HG02840 (cell line): ENCODE data around the gene DPF1.
A peak's percentile ranks its signal among the peaks of the same experiment; 100 is the strongest.
"Not testable (repeated sequence)": the region's sequence is repeated elsewhere in the genome, so short reads cannot be mapped to it uniquely, and the experiment has no call there.

Source experiments
- ATAC-seq: cut with Tn5 transposase; IDR thresholded peaks from one replicate; pipeline ENCODE4 v1.9.1; 2021; ENCODE audit warnings: mild to moderate bottlenecking, moderate library complexity, moderate number of reproducible peaks; ENCODE audit not compliant: unreplicated experiment, low FRiP score

DPF1 gene

DNA sequence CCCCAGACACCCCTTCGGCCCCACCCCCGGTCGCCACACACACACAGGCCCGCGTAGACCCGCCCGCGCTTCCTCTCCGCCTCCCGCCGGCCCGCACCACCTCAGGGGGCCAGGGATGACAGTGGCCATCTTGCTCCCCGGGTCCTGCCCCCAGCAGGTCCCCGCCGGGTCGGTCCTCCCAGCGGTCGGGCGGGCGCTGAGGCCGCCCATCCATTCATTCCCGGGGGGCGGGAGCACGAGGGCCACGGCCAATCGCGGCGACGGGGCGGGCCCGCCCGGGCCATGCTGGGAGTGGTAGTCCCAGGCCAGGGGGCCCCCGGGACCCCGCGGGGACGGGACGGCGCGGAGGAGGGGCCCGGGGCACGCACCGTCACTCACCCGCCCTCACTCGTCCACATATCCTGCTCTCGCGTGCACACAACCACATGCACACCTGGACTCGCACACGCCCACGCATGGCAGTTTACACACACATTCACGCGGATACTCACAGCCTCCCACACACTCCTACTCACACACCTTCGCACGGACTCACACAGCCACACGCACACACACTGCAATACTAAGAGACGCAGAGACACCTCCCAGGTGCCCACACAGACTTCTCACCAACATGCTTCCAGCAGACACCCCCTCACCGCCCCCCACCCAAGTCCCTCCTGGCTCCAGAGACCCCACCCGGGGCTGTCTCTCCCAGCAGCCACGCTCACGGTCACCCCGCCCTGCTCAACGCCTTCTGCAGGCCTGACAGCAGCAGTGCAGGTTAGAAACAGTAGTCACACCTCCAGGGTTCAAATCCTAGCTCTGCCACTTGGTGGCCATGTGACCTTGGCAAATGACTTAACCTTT is at the start of gene DPF1:
Gene DPF1, minus strand, starts transcription at position 209 of the 849 bp plus-strand sequence. Its CDS starts 80 bp downstream, at position 129.
- peak; percentile 70 for ATAC-seq

DNA sequence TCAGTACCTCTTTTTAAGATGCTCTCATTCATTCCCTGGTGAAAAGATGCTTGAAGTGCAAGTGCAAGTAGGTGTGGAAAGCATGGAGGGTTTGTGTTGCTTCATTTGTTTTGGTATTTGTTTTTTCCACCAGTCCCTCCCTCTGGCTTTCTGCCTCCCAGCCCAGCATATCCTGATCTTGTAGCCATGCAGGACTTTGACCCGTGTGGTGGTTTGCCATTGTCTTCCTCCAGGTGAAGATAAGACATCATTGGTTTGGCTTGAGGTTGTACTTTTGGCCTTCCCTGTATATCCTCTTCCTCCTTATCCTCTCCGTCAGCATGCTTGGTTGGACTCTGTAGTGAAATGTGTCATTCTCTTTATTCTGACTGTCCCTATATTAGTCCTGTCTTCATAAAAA is 49.5 kb upstream of the DPF1 start:
- no peak for ATAC-seq

DNA sequence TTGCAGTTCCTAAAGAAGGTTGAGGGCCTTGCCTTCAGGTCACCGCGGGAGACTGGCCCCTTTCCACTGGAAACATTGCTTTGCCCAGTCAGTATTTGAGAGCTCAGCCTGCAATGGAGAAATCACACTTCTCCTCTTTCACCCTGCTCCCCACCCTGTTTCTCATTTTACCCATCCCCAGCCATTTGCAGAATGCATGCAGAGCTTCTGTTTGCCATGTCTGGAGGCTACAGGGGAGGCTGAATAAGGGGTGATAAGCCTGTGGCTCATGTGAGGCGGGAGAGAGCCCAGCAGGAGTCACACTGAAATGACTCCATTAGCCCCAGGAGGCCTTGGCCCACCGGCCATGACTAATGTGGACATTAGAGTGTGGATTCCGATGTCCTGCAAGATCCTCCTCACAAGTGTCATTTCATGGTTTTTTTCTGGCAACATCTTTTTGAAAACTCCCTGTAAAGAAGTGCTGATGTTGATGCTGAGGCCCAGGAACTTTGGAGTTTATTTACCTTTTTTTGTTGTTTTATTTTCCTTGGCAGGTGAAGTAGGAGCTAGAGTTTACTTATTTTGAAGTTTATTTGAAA is 46.7 kb upstream of the DPF1 start:
- ATAC-seq = no peak

DNA sequence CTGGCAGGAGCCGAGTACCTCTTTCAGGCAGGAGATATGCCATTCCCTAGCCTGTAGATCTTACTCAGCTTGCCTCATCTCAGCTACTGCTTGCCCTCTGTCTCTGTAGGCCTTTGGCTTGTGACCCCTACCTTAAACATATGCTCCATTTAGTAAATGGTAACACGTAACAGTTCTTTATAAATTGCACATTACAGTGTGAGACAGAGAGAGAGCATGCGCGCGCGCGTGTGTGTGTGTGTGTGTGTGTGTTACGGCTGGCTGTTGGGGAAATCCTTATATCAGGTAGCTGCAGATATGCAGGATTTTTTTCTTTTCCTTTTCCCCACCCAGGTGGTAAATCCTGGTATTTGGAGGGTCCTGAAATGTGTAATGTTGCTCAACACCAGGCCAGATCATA is 44.5 kb upstream of the DPF1 start:
- ATAC-seq = no peak

DNA sequence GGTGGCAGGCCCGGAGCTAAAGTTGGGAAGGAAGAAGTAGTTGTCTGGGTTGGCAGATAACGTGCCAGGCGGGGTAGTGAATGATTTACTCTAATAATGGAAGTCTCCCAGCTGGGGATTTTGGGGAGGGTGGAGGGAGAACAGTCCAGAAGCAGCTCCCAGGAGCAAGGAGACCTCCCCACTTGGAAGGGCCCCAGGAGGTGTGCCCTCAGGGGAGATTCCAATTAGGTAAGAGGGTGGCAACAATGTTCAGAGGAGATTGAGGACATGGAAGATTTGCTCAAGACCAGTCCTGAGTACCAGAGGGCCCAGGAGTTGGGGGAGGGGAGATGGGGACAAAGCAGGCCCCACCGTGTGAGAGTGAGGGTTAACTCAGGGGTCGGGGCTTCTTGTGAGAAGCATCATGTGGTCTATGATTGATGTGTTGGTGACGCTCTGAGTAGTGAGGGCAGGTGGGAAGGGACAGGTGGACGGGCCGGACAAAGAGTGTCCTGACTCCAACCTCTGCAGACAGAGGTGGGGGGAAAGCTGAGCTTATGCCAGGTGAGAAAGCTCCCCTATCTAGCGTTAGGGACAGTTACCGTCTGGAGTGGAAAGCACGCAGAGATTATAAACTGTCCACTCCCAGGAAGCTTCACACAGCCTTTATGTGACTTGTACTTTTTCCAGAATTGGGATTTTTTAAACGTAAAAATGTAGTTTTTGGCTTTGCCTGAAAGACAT is 43.9 kb upstream of the DPF1 start:
- no peak for ATAC-seq

DNA sequence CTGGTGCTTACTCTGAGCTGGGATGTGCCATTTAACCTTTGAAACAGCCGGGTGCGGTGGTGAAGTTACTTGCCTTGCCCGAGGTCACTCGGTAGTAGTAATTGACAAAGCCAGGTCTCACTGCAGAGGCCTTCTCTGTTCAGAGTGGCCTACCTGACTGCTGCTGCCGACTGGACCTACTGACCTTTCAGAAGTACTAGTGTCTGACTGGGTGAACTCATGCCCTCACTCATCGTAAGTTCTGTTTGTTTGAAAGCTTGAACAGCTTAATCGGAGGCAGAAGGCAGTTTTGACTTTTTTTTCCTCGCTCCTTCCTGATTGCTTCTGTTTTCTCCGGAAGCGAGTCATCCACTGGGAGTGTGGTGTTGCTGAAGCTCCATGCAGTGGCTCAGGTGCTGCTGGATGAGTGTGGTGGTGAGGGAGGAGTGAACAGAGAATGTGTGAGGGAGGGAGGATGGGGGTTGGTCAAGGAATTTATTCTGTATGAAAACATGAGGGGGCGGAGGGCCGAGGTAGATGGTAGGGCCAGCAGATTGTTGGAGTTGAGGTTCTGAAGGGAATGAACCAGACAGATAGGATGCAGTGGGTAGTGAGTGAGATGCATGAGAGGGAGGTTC is 43.1 kb upstream of the DPF1 start:
- no peak for ATAC-seq

DNA sequence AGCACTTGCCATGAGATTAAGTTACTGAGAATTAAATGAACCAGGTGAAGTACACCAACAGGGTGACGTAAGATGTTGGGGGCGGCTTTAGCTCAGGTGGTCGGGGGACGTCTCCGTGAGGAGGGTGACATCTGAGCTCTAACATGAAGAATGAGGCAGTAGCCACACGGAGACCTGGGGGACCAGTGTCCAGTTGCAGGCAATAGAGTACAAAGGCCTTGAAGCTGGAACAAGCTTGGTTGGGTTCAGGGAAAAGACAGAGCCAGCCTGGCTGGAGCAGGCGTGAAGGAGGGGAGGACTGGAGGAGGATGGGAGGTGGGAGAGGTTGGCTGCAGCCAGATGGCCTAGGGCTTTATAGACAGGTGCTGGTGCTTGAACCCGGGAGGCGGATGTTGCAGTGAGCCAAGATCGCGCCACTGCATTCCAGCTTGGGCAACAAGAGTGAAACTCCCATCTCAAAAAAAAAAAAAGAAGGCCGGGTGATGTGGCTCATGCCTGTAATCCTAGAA is 42.0 kb upstream of the DPF1 start:
- ATAC-seq = no peak

DNA sequence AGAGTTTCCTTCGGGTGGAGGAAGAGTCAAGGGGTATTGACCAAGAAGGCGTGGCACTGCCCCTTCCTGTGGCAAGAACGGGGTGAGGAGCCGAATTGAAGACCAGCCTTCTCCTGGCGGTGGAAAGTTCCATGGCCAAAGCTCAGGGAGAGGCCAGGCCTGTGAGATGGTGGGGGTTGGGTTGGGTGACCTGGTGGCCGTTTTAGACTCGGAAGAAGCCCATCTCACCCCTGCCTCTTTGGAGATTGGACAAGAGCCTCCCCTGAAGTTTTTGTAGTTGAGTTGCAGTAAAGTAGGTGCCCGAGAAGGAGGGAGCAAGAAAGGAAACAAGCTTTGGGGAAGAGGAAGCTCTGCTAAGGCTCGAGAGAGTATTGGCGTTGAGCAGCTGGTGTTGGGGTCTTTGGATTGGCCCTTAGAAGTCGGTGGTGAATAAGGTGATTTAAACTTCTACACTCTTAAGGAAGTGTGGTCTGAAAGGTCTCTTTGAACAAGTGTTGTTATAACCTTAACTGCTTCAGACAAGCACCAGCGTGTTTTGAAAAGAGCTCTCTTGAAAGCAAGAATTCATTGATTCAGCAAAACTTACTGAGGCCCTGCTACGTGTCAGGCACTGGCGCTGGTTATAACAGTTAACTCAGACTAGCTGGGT is 41.3 kb upstream of the DPF1 start:
- no peak for ATAC-seq

DNA sequence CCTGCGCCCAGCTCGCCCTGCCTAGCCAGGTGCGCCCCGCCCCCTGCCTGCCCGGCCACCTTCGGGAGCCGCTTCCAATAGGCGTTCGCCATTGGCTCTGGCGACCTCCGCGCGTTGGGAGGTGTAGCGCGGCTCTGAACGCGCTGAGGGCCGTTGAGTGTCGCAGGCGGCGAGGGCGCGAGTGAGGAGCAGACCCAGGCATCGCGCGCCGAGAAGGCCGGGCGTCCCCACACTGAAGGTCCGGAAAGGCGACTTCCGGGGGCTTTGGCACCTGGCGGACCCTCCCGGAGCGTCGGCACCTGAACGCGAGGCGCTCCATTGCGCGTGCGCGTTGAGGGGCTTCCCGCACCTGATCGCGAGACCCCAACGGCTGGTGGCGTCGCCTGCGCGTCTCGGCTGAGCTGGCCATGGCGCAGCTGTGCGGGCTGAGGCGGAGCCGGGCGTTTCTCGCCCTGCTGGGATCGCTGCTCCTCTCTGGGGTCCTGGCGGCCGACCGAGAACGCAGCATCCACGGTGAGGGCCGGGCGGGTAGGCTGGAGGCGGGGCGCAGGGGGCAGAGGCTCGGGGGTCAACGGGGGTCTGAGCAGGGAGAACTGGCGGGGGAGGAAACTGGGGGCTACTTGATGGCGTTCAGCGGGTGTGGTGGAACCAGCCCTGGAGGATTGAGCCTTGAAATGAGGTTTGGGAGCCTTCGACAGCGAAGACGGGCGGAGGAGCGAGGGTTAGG is 40.6 kb upstream of the DPF1 start, which contains the start of gene SPINT2:
Gene SPINT2, plus strand, starts transcription at position 88 of the 727 bp plus-strand sequence. Its CDS starts 320 bp downstream, at position 408.
- no peak for ATAC-seq

DNA sequence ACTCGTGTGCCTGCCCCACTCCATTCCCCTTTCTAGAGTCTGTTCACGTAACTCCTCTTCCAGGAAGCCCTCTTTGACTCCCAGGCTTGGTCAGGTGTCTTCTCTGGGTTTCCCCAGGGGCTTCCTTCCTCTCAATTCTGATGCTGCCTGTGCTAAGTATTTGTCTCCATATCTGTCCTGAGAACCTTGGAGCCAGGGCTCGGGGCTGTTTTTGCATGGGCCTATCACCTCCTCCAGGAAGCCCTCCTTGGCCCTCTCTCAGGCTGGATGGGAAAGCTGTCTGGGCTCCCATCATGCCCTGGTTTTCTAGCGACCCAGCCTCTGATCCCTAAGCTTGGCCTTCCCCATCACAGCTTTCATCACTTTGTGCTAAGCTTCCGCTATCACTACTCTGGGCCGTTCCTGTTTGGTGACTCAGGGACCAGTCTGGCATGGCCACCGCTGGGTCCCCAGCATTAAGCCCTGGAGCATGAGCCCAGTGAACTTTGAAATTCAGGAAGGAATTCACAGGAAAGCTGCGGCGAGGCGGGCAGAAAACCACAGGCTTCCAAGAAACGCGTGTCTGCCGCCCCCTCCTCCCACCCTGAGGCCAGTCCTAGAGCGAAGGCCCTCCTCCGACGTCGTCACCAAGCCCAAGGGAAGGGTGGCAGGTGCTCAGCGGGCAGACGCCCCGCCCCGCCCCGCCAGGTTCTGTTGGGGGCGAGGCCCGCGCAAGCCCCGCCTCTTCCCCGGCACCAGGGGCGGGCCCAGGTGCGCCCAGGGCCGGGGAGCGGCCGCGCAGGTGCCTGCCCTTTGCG is 39.9 kb upstream of the DPF1 start:
- no peak for ATAC-seq

DNA sequence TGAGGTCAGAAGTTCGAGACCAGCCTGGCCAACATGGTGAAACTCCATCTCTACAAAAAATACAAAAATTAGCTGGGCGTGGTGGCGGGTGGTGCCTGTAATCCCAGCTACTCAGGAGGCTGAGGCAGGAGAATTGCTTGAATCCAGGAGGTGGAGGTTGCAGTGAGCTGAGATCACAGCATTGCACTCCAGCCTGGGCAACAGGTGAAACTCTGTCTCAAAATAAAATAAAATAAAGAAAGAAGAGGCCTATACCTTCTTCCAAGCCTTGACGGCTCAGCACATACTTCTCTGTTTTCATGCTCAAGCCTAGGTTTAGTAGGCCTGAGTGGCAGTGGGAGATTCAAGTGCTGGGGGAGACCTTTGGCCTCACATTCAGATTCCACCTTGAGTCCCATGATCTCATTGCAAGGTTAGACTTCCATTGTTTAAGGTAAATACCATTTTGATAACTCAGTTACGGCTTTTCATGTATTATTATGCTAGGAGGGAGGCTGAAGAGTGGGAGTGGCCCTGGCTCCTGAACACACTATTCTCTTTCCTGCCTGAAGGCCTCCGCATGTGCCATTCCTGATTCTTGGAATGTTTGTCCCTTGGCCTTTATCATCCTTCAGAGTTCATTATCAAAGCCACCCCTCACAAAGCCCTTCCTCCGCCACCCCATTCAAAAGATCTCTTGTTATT is 38.7 kb upstream of the DPF1 start:
- ATAC-seq = no peak

DNA sequence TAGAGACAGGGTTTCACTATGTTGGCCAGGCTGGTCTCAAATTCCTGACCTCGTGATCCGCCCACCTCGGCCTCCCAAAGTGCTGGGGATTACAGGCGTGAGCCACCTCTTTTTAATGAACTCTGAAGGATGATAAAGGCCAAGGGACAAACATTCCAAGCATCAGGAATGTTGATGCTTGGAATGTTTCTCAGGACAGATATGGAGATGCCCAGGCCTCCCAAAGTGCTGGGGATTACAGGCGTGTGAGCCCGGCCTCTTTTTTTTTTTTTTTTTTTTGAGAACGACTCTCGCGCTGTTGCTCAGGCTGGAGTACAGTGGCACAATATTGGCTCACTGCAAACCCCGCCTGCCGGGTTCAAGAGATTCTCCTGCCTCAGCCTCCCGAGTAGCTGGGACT is 37.9 kb upstream of the DPF1 start:
- not testable (repeated sequence) for ATAC-seq

DNA sequence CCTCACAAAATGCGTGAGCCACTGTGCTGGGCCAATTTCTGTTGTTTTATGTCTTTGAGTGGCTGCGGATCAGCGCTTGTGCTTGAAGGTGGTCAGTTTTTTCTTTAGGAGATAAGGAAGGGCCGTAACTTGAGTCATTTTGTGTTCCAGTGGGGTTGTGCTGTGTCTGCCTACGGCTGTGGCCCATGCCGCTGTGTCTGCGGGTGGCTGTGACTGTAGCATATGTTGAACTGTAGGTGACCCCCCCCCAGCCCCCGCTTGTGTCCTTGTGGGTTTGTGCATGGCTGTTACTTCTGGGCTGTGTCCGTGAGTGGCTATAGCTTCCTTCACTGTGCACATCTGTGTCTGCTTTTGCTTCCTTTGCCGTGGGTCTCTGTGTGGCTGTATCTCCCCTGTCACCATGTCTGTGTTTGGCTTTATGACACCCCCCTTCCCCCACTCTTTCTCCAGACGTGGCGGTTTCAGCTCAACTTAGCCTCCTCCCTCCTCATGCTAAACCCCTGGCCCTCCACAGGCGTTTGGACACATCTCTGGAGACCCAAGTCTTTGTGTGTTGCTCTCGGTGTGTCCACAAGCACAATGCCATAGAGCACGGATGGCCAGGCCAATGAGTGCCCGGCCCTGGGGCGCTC is 31.5 kb upstream of the DPF1 start:
- no peak for ATAC-seq

DNA sequence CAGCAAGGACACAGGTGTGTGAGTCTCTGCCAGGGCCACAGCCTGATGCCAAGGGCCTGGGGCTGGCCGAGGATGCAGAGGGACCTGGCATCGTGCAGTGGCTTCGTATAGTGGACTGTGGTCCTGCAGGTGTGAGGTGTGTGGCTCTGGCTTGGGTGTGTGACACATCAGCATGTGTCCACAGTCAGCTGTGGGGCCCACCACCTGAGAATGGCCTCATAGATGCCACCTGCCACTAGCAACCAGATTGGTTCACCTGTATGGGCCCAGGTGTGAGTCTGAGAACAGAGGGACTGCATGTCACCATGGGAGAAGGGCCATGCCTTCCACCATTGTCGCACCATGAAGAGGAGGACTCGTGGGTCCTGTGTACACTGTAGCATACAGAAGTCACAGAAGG is 29.8 kb upstream of the DPF1 start:
- ATAC-seq = no peak

DNA sequence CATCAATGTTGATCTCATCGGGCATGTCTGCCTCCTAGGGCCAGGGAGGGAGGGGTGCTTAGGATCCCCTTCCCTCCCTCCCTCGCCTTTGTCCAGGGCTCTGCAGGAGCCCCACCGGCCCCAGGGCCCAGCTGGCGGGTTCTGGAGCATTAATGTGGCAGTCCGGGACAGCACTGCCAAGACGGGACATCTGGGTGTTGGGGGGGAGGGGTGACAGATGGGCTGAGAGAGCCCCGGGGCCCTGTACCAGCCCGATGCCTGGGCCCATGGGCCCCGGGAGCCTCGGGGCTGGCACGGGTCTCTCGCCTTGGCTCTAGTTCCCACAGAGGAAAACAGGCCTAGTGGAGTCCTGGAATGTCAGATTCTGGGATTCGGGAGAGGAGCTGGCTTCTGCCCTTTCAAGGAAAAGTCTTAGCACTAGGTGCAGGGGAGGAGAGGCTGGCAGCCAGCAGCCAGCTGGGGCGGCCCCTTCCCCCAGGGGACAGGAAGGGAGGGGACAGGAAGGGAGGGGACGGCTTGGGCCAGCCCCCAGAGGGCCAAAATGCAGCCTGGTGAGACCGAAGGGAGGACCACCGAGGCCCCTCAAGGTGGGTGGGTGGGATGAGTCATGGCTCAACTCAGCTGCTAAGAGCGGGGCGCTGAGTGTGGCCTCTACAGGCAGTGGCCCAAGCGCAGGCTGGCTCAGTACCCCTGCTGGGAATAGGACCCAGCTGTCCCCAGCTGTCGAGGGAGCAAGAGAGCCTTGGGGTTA is 29.1 kb upstream of the DPF1 start:
- ATAC-seq = no peak

DNA sequence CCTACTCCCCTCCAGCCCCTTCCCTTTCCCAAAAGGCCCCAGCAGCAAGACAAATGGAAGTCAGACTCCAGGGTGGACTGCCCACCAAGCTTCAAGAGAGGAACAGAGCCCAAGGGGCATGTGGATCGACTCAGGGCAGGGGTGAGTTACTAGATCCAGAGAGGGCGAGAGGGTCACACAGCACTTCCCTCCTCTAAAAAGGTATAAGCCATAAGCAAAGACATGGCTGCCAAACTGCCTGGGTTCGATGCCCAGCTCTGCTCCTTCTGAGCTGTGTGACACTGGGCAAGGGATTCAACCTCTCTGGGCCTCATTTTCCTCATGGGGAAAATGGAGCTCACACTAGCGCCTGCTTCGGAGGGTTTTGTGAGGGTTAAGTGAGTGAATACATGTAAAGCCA is 28.4 kb upstream of the DPF1 start:
- no peak for ATAC-seq

DNA sequence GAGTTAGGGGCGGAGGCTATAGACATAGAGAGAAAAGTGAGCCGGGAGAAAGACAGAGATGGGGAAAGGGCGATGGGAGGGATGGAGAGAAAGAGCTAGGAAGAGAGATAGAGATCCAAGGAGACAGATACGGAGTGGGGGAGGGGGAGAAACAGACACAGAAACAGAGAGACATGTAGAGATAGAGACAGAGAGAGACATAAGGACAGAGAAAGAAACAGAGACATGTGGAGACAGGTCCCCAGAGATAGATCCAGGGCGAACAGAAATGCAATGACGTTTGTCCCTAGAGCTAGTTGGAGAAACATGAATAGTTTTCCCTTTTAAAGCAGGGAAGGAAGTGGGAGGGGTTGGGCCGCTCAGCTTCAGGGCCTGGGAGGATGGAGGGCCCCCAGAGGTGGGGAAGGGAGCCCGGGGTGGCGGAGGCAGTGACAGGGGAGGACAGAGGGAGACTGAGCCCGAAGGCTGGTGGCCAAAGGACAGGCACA is 27.6 kb upstream of the DPF1 start:
- no peak for ATAC-seq
